Muscle layer of colon (tissue), 2 donors: ENCODE data around the gene CTCF.

ENCODE experiments used
- H3K27ac ChIP-seq: one replicate; pipeline ENCODE4 v1.7.0; 2013; ENCODE audit warnings: low read depth, mild to moderate bottlenecking, low read length, moderate library complexity
- H3K27me3 ChIP-seq, 2 donors: one replicate each; pipeline ENCODE4 v1.7.0; 2013; ENCODE audit warnings: low read length in 2 of 2, mild to moderate bottlenecking in 2 of 2; ENCODE audit not compliant: insufficient read depth in 2 of 2, control insufficient read depth in 1 of 2
- H3K36me3 ChIP-seq: one replicate; pipeline ENCODE4 v1.7.0; 2013; ENCODE audit warnings: mild to moderate bottlenecking, low read length; ENCODE audit not compliant: insufficient read depth
- H3K4me1 ChIP-seq: one replicate; pipeline ENCODE4 v1.7.0; 2013; ENCODE audit warnings: mild to moderate bottlenecking, low read length; ENCODE audit not compliant: insufficient read depth
- H3K4me3 ChIP-seq, 2 donors: one replicate each; pipeline ENCODE4 v1.7.0; 2013; ENCODE audit warnings: low read length in 2 of 2, low read depth in 1 of 2, mild to moderate bottlenecking in 1 of 2, moderate library complexity in 1 of 2
- H3K9ac ChIP-seq: one replicate; pipeline ENCODE4 v1.7.0; 2013; ENCODE audit warnings: low read length
- H3K9me3 ChIP-seq: one replicate; pipeline ENCODE4 v1.7.0; 2013; ENCODE audit warnings: mild to moderate bottlenecking, low read length
- donor health status: abdominal sarcoma.
- donor health status: Adenocarcinoma of cecum.

CTCF gene

GRCh38 chr16:67571981-67572431 lies 9.7 kb downstream of the CTCF start:
- Histone ChIP-seq H3K27ac (no peak overlapping the region), H3K27me3 (no peaks in the 10 kb centered on the region), H3K4me3 (no peak overlapping the region), H3K9ac (no peak overlapping the region), H3K9me3 (no peaks in the 10 kb centered on the region), H3K36me3 (no peaks in the 10 kb centered on the region), H3K4me1 (peaks cover 10% of the 10 kb centered on the region)

DNA sequence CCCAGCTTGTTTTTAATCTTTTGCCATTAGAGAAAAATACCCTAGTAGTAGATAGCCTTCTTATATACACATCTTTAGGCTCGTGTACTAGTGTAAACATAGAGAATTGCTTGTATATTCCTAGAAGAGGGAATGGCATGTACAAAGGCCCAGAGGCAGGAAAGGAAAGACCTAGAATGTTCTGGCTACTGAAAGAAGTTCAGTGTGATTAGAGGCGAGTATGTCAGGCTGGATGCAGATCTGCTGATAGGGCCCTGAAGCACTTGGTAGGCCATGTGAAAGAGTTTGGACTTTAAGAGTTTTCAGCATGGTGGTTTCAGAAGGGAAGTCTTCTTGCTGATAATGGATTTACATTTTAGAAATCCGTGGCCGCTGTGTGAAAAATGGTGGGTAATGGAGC lies 17.4 kb downstream of the CTCF start:
- no peaks in the 10 kb centered on the region for H3K4me1 ChIP-seq
- no peaks in the 10 kb centered on the region for H3K9me3 ChIP-seq
- H3K4me3 ChIP-seq = no peak overlapping the region
- no peak overlapping the region for H3K27ac ChIP-seq
- H3K27me3 ChIP-seq = no peaks in the 10 kb centered on the region
- no peak overlapping the region for H3K9ac ChIP-seq
- no peaks in the 10 kb centered on the region for H3K36me3 ChIP-seq

- Histone ChIP-seq H3K4me3 (no peak overlapping the region), H3K27me3 (no peaks in the 10 kb centered on the region), H3K9me3 (no peaks in the 10 kb centered on the region), H3K27ac (no peak overlapping the region), H3K4me1 (no peaks in the 10 kb centered on the region), H3K9ac (no peak overlapping the region), H3K36me3 (no peaks in the 10 kb centered on the region)
These were observed 17.9 kb downstream of the CTCF start for GRCh38 chr16:67580202-67580601.

DNA sequence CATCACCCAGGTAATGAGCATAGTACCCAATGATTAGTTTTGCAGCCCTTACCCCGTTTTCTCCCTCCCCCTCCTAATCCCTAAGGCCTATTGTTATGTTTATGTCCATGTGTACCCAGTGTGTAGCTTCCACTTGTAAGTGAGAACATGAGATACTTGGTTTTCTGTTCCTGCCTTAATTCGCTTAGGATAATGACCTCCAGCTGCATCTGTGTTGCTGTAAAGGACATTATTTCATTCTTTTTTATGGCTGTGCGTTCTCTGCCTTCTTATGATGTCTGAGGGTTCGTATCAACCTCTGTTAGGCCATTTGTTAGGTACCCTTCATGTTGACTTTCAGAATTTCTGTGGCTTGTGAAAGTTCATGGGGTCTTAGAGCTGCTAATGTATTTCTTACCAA lies 31.0 kb downstream of the CTCF start:
- H3K4me1 ChIP-seq = no peaks in the 10 kb centered on the region
- H3K4me3 ChIP-seq = no peak overlapping the region
- no peaks in the 10 kb centered on the region for H3K27me3 ChIP-seq
- H3K9ac ChIP-seq = no peak overlapping the region
- no peaks in the 10 kb centered on the region for H3K36me3 ChIP-seq
- no peak overlapping the region for H3K27ac ChIP-seq
- H3K9me3 ChIP-seq = no peaks in the 10 kb centered on the region

GRCh38 chr16:67593701-67594100 lies 31.4 kb downstream of the CTCF start:
- Histone ChIP-seq H3K9me3 (no peaks in the 10 kb centered on the region), H3K4me3 (no peak overlapping the region), H3K9ac (no peak overlapping the region), H3K36me3 (no peaks in the 10 kb centered on the region), H3K4me1 (no peaks in the 10 kb centered on the region), H3K27me3 (no peaks in the 10 kb centered on the region), H3K27ac (no peak overlapping the region)

DNA sequence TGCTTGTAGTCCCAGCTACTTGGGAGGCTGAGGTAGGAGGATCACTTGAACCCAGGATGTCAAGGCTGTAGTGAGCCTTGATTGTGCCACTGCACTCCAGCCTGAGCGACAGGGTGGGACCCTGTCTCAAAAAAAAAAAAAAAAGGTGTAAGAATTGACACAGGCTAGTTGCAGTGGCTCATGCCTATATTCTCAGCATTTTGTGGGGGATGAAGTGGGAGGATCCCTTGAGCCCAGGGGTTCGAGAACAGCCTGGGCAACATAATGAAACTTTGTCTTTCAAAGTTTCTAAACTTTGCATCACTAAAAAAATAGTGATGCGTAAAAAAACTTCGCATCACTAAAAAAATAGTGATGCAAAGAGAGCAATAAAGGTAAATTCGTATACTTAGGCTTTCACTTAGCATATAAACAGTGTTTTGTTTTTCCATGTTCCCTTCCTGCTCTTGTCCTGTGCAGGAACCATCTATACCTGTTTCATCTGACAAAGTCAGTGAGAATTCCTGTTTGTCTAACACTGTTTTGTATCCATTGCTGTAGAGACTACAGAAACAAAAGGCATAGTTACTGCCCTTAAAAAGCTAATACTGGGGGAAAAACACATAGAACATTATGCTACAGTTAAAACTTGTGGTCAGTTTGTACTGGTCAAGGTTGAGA lies 32.1 kb downstream of the CTCF start:
- H3K4me1 ChIP-seq = no peaks in the 10 kb centered on the region
- no peak overlapping the region for H3K9ac ChIP-seq
- no peak overlapping the region for H3K27ac ChIP-seq
- no peaks in the 10 kb centered on the region for H3K36me3 ChIP-seq
- no peak overlapping the region for H3K4me3 ChIP-seq
- no peaks in the 10 kb centered on the region for H3K27me3 ChIP-seq
- no peaks in the 10 kb centered on the region for H3K9me3 ChIP-seq

GRCh38 chr16:67594956-67595355 lies 32.6 kb downstream of the CTCF start:
- H3K9me3 ChIP-seq = no peaks in the 10 kb centered on the region
- H3K9ac ChIP-seq = no peak overlapping the region
- H3K27me3 ChIP-seq = no peaks in the 10 kb centered on the region
- no peaks in the 10 kb centered on the region for H3K36me3 ChIP-seq
- no peak overlapping the region for H3K4me3 ChIP-seq
- no peak overlapping the region for H3K27ac ChIP-seq
- H3K4me1 ChIP-seq = no peaks in the 10 kb centered on the region

DNA sequence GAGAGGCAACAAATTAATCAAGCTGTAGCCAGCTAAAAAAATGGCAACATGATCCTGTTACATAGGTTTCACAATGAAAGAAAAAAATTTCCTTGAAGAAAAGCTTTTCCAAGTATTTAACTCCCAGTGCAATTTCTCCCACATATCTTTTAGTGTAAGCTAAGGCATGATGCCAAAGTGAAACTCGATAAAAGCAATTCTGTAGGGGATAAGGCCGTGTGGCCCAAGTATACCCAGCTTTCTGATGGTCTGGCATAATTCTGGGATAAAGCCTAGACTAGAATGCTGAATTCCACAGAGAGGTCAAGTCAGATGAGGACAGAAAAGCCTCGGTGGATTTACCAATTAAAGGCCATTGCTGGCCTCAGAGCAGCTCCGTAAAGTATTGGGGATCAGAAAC lies 36.2 kb downstream of the CTCF start:
- Histone ChIP-seq H3K4me1 (no peaks in the 10 kb centered on the region), H3K4me3 (no peak overlapping the region), H3K36me3 (no peaks in the 10 kb centered on the region), H3K9ac (no peak overlapping the region), H3K27me3 (no peaks in the 10 kb centered on the region), H3K27ac (no peak overlapping the region), H3K9me3 (no peaks in the 10 kb centered on the region)

DNA sequence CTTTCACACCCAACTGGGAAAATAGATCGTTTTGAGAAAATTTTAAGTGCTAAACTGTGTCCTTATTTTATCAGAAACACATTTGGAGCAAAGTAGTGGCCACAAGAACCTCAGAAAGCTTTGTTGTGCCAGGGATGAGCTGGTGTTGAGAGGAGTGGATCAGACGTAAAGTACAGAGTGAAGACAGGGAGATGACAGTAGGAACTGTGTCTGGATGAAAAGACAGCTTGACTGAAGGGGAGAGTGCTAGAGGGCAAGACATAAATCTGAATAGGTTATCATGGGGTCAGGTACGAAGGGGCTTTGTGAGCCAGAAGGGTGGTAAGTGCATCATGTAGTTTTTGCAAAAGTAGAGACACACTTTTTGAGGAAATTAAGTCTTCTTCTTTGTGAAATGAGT lies 43.3 kb downstream of the CTCF start:
- no peaks in the 10 kb centered on the region for H3K9me3 ChIP-seq

GRCh38 chr16:67606632-67607031 lies 44.3 kb downstream of the CTCF start:
- Histone ChIP-seq H3K4me3 (no peak overlapping the region), H3K27me3 (no peaks in the 10 kb centered on the region), H3K4me1 (no peaks in the 10 kb centered on the region), H3K27ac (no peak overlapping the region), H3K9me3 (no peaks in the 10 kb centered on the region), H3K9ac (no peak overlapping the region), H3K36me3 (peaks cover 10% of the 10 kb centered on the region)

More for the DNA sequence above, 43.3 kb downstream of the CTCF start:
- Histone ChIP-seq H3K4me1 (no peaks in the 10 kb centered on the region), H3K27me3 (no peaks in the 10 kb centered on the region), H3K9ac (no peak overlapping the region), H3K4me3 (no peak overlapping the region), H3K27ac (no peak overlapping the region), H3K36me3 (peaks cover under 1% of the 10 kb centered on the region)

DNA sequence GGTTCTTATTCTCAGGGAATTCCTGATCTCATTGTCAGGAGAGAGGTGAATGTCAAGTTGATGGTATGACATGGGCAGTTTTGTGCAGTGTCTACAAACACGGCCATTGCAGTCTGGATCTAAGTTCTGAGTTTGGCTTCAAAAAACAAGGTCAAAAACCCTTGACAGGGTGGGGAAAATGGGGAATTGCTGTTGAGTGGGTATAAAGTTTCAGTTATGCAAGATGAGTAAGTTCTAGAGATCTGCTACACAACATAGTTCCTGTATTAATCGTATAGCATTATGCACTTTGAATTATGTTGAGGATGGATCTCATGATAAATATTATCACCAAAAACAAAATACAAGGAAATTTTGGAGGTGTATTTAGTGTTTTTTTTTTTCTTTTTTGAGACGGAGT lies 46.0 kb downstream of the CTCF start:
- H3K36me3 ChIP-seq = peaks cover 20% of the 10 kb centered on the region
- no peak overlapping the region for H3K9ac ChIP-seq
- no peaks in the 10 kb centered on the region for H3K4me1 ChIP-seq
- no peaks in the 10 kb centered on the region for H3K9me3 ChIP-seq
- no peak overlapping the region for H3K4me3 ChIP-seq
- no peaks in the 10 kb centered on the region for H3K27me3 ChIP-seq
- H3K27ac ChIP-seq = no peak overlapping the region

DNA sequence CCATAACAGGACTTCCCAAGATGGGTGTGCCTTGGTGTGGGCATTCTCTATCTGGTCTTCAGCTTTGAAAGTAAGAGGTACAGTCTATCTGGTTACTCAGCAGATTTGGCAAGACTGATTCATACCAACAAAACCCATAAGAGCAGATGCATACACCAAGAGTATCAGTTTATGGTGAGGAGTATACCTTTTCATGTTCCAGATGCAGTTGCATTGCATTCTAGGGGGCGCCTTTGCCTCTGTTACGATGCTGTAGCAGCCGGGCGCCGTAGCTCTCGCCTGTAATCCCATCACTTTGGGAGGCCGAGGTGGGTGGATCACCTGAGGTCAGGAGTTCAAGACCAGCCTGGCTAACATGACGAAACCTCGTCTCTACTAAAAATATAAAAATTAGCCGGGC lies 51.5 kb downstream of the CTCF start:
- Histone ChIP-seq H3K4me1 (no peaks in the 10 kb centered on the region), H3K36me3 (peaks cover 41% of the 10 kb centered on the region), H3K27ac (no peak overlapping the region), H3K9ac (no peak overlapping the region), H3K4me3 (no peak overlapping the region), H3K27me3 (no peaks in the 10 kb centered on the region), H3K9me3 (no peaks in the 10 kb centered on the region)
